GM18873 (cell line): ENCODE data around the gene COQ9.

Source experiments
- ATAC-seq: cut with Tn5 transposase; IDR thresholded peaks from one replicate; pipeline ENCODE4 v1.9.1; 2021; ENCODE audit warnings: mild to moderate bottlenecking, moderate library complexity, moderate number of reproducible peaks; ENCODE audit not compliant: unreplicated experiment, low FRiP score

The COQ9 gene

DNA sequence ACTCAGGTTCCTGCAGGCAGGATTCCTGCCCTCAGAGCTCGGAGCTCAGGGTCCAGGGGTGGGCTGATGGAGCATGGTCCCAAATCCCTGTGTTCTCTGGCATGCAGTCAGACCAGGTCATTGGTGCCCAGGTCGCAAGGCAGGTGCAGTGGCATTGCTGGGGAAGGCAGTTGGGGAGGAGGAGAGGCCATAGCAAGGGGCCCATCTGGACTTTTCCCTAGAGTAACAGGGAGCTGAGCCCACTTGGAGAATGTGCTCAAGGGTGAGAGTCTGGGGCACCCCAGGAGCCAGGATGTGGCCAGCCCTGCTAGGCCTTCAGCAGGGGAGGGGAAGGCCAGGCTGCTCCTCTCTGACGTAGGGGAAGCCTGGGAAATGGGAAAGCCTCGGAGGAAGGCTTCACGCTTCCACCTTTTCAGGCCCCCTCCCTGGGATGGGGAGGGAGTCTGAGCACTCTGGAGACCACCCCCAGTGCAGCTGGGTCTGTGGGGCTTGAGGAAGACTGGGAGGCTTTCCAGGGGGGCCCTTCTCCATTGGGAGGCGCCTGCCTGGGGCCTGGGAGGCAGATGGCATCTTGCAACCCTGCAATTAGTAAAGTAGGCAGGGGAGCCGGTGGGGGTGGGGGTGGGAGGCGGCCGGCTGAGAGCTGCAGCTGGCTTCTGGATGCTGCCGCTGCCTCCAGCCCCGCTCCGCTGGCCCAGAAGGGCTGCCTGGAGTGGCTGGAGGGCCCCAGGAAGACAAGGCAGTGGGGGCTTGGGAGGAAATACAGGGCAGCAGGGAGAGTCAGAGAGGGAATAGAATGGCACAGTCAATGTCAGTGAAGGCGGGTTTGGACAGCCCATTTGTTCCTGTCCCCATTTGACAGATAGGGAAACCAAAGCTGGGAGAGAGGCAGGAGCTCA lies 60.1 kb downstream of the COQ9 start:
- no peak for ATAC-seq

GRCh38 chr16:57508035-57508425 lies 60.8 kb downstream of the COQ9 start:
- ATAC-seq, result no peak

DNA sequence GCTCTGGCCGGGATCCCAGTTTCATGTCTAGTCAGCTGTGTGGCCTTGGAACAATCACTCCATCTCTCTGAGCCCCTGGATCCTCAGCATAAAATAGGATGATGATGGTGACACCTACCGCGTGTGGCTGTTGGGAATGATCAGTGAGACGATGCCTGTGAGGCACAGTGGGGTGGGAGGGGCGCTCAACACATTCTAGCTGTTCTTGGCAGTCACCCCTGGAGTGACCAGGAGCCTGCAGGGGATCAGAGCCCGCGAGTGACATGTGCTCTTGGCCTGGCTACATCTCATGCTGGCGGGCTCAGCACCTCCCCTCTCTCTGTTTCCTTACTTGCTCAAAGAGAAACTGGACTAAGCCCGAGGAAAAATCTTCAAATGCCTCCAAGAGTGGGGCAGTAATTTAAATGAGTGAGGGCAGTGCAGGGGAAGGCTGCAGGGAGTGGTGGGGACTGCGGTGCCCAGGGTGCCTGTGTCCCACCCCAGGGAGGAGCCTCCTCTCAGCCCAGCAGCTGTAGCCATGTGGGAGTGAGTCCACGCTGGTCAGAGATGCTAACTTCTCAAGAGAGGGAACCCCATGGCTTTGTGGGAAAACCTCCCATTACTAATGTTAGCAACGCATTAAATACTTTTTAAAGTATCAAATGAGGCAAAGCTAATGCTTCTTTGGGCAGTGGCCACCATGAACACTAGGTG lies 62.1 kb downstream of the COQ9 start:
- ATAC-seq, result no peak

- ATAC-seq, result no peak
These were observed 63.0 kb downstream of the COQ9 start for GRCh38 chr16:57510016-57510871.
